Left hindlimb (tissue), 1 donor: ENCODE data around the gene REPS2.

Experiments used
- DNase-seq: peaks from one replicate; pipeline ENCODE4 v3.0.0-alpha.2; 2018

Gene REPS2

GRCh38 chrX:17038681-17039161 lies 92.3 kb downstream of the REPS2 start:
- DNase-seq: peak; percentile 69

GRCh38 chrX:17039826-17040225 lies 93.4 kb downstream of the REPS2 start:
- DNase-seq: no peak

- DNase-seq: no peak
Observed at GRCh38 chrX:17040711-17041110, 94.3 kb downstream of the REPS2 start.

- DNase-seq: peak; percentile 37
Observed at GRCh38 chrX:17042037-17042436, 95.6 kb downstream of the REPS2 start.

GRCh38 chrX:17046478-17047097 lies 100.1 kb downstream of the REPS2 start:
- peak; percentile 42 for DNase-seq

GRCh38 chrX:17047224-17047623 lies 100.8 kb downstream of the REPS2 start:
- DNase-seq: no peak

GRCh38 chrX:17052210-17052609 lies 105.8 kb downstream of the REPS2 start:
- DNase-seq: no peak

- DNase-seq: no peak
Observed at GRCh38 chrX:17052793-17053192, 106.3 kb downstream of the REPS2 start.

- no peak for DNase-seq
Observed at GRCh38 chrX:17053502-17053901, 107.0 kb downstream of the REPS2 start.

- no peak for DNase-seq
Observed at GRCh38 chrX:17056868-17057608, 110.6 kb downstream of the REPS2 start.

- no peak for DNase-seq
Observed at GRCh38 chrX:17062065-17062464, 115.6 kb downstream of the REPS2 start.

GRCh38 chrX:17065100-17065499 lies 118.6 kb downstream of the REPS2 start:
- no peak for DNase-seq

- no peak for DNase-seq
Observed at GRCh38 chrX:17067534-17067933, 121.1 kb downstream of the REPS2 start.

GRCh38 chrX:17072301-17072700 lies 125.8 kb downstream of the REPS2 start:
- no peak for DNase-seq

- no peak for DNase-seq
Observed at GRCh38 chrX:17072721-17073230, 126.3 kb downstream of the REPS2 start.

- DNase-seq: no peak
Observed at GRCh38 chrX:17075004-17075403, 128.5 kb downstream of the REPS2 start.

GRCh38 chrX:17077361-17077760 lies 130.9 kb downstream of the REPS2 start:
- no peak for DNase-seq

- DNase-seq: no peak
Observed at GRCh38 chrX:17078031-17078720, 131.7 kb downstream of the REPS2 start.

GRCh38 chrX:17081511-17081910 lies 135.1 kb downstream of the REPS2 start:
- no peak for DNase-seq

- DNase-seq: no peak
Observed at GRCh38 chrX:17081968-17082367, 135.5 kb downstream of the REPS2 start.

GRCh38 chrX:17082831-17083230 lies 136.4 kb downstream of the REPS2 start:
- DNase-seq: no peak

GRCh38 chrX:17086317-17086716 lies 139.9 kb downstream of the REPS2 start:
- no peak for DNase-seq

- DNase-seq: no peak
Observed at GRCh38 chrX:17095161-17095560, 148.7 kb downstream of the REPS2 start.
